Natural killer cell (primary cell): ENCODE data around the gene AFAP1. TPM values are rescaled to one million over a fixed set of nuclear protein-coding genes. Genes with fewer than 3 reads are reported as not detected.

Experiments used
- ATAC-seq, 3 donors: fragments of 150-1000 bp in 2 of 3; fragments of 200-7000 bp in 1 of 3; cut with Tn5 transposase; 1 replicate in 1 of 3; 2 replicates in 2 of 3; pipeline ENCODE4 v1.10.0; 2021; ENCODE audit warnings: mild to moderate bottlenecking in 2 of 3, moderate library complexity in 2 of 3
- DNase-seq, 2 donors: peaks; one replicate each; pipeline versions ENCODE4 v3.0.0 to v3.0.0-alpha.2; 2013 to 2021; ENCODE audit warnings: mixed read lengths in 1 of 2
- H3K27ac ChIP-seq: one replicate; pipeline ENCODE4 v1.5.1; 2013; ENCODE audit warnings: mild to moderate bottlenecking, low read length
- H3K27me3 ChIP-seq: one replicate; pipeline ENCODE4 v1.6.1; 2013; ENCODE audit warnings: low read length; ENCODE audit not compliant: control insufficient read depth, insufficient read depth
- H3K36me3 ChIP-seq: one replicate; pipeline ENCODE4 v1.6.1; 2013; ENCODE audit warnings: low read length; ENCODE audit not compliant: control insufficient read depth, insufficient read depth
- H3K4me1 ChIP-seq: one replicate; pipeline ENCODE4 v1.6.1; 2013; ENCODE audit warnings: low read length; ENCODE audit not compliant: control insufficient read depth, insufficient read depth
- H3K4me3 ChIP-seq: one replicate; pipeline ENCODE4 v1.5.1; 2013; ENCODE audit warnings: low read length
- H3K9me3 ChIP-seq: one replicate; pipeline ENCODE4 v1.6.1; 2013; ENCODE audit warnings: low read length; ENCODE audit not compliant: control insufficient read depth, insufficient read depth
- H3K27ac Mint-ChIP-seq, 2 donors: one replicate each; pipeline ENCODE4 v1.8.0; 2022; ENCODE audit warnings: mild to moderate bottlenecking in 2 of 2, mixed read lengths in 2 of 2, moderate library complexity in 1 of 2
- H3K27me3 Mint-ChIP-seq, 2 donors: one replicate each; pipeline ENCODE4 v1.8.0; 2022; ENCODE audit warnings: low read depth in 2 of 2, mixed read lengths in 2 of 2
- H3K36me3 Mint-ChIP-seq: one replicate; pipeline ENCODE4 v1.8.0; 2022; ENCODE audit warnings: mixed read lengths
- H3K4me1 Mint-ChIP-seq, 2 donors: one replicate each; pipeline ENCODE4 v1.8.0; 2022; ENCODE audit warnings: mixed read lengths in 2 of 2
- H3K4me3 Mint-ChIP-seq: one replicate; pipeline ENCODE4 v1.8.0; 2022; ENCODE audit warnings: mild to moderate bottlenecking, moderate library complexity, mixed read lengths
- H3K9me3 Mint-ChIP-seq, 2 donors: one replicate each; pipeline ENCODE4 v1.8.0; 2022; ENCODE audit warnings: mixed read lengths in 2 of 2
- WGBS: methylation state at CpG from one replicate; pipeline ENCODE4 v1.1.7; 2013; ENCODE audit warnings: missing lambda C conversion rate; ENCODE audit not compliant: insufficient coverage; 5-methylcytosine and 5-hydroxymethylcytosine counted together
- intact Hi-C: fragments of 100-400 bp; cut with micrococcal nuclease; formaldehyde crosslinking; loops from one replicate; pipeline ENCODE4 v1.14.2; 2022
- total RNA-seq, 4 donors: library from RNA; stranded (reverse); fragments of 120-200 nt in 1 of 4; gene quantifications; one replicate each; pipeline versions ENCODE4 v1.2.3 to v1.2.4, GENCODE V29; 2013 to 2022
- TF ChIP-seq, protein P1 (sequence below): fragments of 200-600 bp; IDR thresholded peaks from one replicate; pipeline ENCODE4 v1.8.0; 2022; ENCODE audit warnings: antibody characterized with exemption

AFAP1 gene
- total RNA-seq, 3 donors from 2014 or later (not counting 1 experiment from before 2014, with no cell fraction given) = 4.9 to 12.5 (median 9.5) TPM

DNA sequence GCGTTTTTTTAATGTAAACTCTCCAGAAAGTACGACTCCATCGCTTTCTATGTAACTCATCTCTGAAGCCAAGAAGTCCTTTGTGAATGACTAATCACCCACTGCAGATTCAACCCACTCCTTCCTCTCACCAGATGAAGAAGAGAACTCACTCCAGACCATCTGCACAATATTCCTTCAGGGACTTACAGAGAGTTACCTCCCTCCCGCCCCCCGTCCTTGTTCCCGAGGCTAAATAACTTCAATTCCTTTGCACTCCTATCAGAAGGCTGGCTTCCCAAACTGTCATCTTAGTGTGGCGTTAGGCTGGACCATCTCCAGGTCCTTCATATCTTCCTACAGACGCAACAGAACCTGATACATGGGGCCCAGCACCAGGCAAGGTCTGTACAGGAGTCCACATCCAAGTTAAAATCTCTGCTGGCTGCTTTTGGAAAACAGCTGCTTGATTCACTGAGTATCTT is 82.4 kb downstream of the AFAP1 start:
- Histone ChIP-seq H3K27me3 (no peaks in the 10 kb centered on the region), H3K4me3 (no peak overlapping the region), H3K36me3 (no peaks in the 10 kb centered on the region), H3K27ac (no peak overlapping the region), H3K9me3 (no peaks in the 10 kb centered on the region), H3K4me1 (peaks cover 19% of the 10 kb centered on the region)
- peaks cover 9 to 13% of the 10 kb centered on the region in 2 donors for H3K4me1 Mint-ChIP-seq
- no peak overlapping the region for H3K4me3 Mint-ChIP-seq
- H3K27ac Mint-ChIP-seq = no peak overlapping the region
- H3K9me3 Mint-ChIP-seq = no peaks in the 10 kb centered on the region
- H3K27me3 Mint-ChIP-seq = no peaks in the 10 kb centered on the region
- DNase-seq (no peak), ATAC-seq (no peak)
- H3K36me3 Mint-ChIP-seq = no peaks in the 10 kb centered on the region
- intact Hi-C loops = no loop called here
- TF ChIP-seq, protein P1, sequence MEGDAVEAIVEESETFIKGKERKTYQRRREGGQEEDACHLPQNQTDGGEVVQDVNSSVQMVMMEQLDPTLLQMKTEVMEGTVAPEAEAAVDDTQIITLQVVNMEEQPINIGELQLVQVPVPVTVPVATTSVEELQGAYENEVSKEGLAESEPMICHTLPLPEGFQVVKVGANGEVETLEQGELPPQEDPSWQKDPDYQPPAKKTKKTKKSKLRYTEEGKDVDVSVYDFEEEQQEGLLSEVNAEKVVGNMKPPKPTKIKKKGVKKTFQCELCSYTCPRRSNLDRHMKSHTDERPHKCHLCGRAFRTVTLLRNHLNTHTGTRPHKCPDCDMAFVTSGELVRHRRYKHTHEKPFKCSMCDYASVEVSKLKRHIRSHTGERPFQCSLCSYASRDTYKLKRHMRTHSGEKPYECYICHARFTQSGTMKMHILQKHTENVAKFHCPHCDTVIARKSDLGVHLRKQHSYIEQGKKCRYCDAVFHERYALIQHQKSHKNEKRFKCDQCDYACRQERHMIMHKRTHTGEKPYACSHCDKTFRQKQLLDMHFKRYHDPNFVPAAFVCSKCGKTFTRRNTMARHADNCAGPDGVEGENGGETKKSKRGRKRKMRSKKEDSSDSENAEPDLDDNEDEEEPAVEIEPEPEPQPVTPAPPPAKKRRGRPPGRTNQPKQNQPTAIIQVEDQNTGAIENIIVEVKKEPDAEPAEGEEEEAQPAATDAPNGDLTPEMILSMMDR = no peak
- WGBS = 72% methylated on average over 8 of the region's 8 CpGs

DNA sequence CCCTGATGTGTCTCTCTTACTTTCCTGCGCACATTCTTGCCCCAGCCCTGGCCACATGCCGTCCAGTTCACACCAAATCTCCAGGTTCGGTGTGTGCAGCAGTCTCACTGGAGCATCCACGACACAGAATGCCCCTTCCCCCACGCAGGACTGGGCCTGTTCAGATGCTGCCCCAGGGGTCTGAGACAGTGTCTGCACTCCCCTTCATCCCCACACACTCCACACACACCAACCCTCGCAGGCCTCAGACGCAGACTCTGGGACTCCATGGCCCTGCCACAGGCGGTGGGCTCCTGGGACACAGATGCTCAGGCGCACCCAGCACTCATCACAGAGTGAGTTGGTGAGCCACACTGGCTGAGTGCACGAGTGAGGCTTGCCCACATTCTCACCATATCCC is 83.9 kb downstream of the AFAP1 start:
- Histone ChIP-seq H3K36me3 (no peaks in the 10 kb centered on the region), H3K4me3 (no peak overlapping the region), H3K27ac (no peak overlapping the region), H3K27me3 (no peaks in the 10 kb centered on the region), H3K9me3 (no peaks in the 10 kb centered on the region), H3K4me1 (peaks cover 19% of the 10 kb centered on the region)
- H3K27me3 Mint-ChIP-seq = no peaks in the 10 kb centered on the region
- peaks cover 9 to 13% of the 10 kb centered on the region in 2 donors for H3K4me1 Mint-ChIP-seq
- TF ChIP-seq, protein P1 = no peak
- DNase-seq (no peak), ATAC-seq (no peak)
- H3K36me3 Mint-ChIP-seq = no peaks in the 10 kb centered on the region
- 88% methylated on average over 10 of the region's 10 CpGs for WGBS
- H3K9me3 Mint-ChIP-seq = no peaks in the 10 kb centered on the region
- peak overlapping the region in 1 of 2 donors; percentile 66 for H3K27ac Mint-ChIP-seq
- intact Hi-C loops = no loop called here
- no peak overlapping the region for H3K4me3 Mint-ChIP-seq

DNA sequence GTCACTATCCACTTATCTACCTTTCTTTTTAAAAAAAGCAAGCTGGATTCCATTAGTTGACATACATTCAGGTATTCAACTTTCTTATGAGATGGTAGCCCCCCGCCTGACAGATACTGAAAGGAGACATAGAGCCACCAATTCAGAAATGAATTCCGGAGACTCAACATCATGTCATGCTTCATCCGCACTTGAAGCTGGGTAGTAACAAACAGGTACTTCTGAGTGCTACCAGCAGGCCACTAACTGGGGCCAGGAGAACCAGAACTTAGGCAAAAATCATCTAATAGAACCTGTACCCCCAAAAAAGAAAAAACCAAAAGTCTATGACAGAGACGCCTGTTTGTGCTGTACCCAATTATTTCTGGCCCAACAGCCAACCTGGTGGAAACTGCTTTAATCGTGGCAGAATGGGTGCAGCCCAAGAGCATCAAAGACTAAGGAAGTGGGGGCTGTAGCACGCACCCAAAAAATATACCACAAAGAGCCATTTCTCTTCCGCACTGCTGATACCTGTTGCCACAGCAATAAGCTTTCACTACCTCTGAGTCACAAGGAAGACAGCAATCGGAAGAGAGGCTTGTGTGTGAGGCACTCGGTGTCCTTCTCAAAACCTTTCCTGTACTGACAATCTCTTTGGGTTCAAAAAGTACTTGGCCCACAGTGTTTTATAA is 84.8 kb downstream of the AFAP1 start:
- Histone ChIP-seq H3K27me3 (no peaks in the 10 kb centered on the region), H3K36me3 (no peaks in the 10 kb centered on the region), H3K9me3 (no peaks in the 10 kb centered on the region), H3K4me1 (peaks cover 19% of the 10 kb centered on the region), H3K27ac (peak overlapping the region; percentile 8), H3K4me3 (no peak overlapping the region)
- ATAC-seq = peak; percentile 69 to 91 (median 75)
- peak overlapping the region in 1 of 2 donors; percentile 66 for H3K27ac Mint-ChIP-seq
- TF ChIP-seq, protein P1 = no peak
- DNase-seq = peak in 1 of 2 donors; percentile 91
- no peaks in the 10 kb centered on the region for H3K9me3 Mint-ChIP-seq
- H3K27me3 Mint-ChIP-seq = no peaks in the 10 kb centered on the region
- H3K4me3 Mint-ChIP-seq = no peak overlapping the region
- H3K36me3 Mint-ChIP-seq = no peaks in the 10 kb centered on the region
- intact Hi-C loops = no loop called here
- H3K4me1 Mint-ChIP-seq = peaks cover 9 to 13% of the 10 kb centered on the region in 2 donors
- WGBS = 58% methylated on average over 9 of the region's 9 CpGs

DNA sequence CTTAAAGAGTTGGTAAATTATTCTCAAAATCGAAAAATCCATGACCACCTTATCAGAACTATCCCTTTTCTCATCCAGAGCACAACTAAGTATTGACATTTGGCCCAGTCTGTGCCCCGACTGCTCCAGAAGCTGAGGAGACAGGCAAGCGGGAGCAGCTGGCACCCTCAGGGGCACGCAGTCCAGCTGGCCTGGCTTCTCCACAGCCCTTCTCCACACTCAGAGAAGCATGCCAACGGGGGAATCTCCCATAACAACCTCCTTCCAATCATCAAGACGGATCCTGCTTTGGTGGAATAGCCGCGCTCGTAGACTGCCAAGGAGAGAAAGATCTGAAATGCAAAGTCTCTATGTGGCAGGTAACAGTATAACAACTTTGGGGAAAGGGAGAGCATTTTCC is 85.4 kb downstream of the AFAP1 start:
- no peaks in the 10 kb centered on the region for H3K9me3 ChIP-seq
- Mint-ChIP-seq H3K36me3 (no peaks in the 10 kb centered on the region), H3K4me1 (peaks cover 9 to 13% of the 10 kb centered on the region in 2 donors), H3K27me3 (no peaks in the 10 kb centered on the region), H3K27ac (peak overlapping the region in 1 of 2 donors; percentile 66), H3K4me3 (no peak overlapping the region), H3K9me3 (no peaks in the 10 kb centered on the region)
- intact Hi-C loops = no loop called here
- ATAC-seq = no peak
- H3K4me3 ChIP-seq = no peak overlapping the region
- H3K4me1 ChIP-seq = peaks cover 19% of the 10 kb centered on the region
- no peaks in the 10 kb centered on the region for H3K36me3 ChIP-seq
- no peak for DNase-seq
- 85% methylated on average over 6 of the region's 9 CpGs for WGBS
- no peak overlapping the region for H3K27ac ChIP-seq
- TF ChIP-seq, protein P1 = no peak
- no peaks in the 10 kb centered on the region for H3K27me3 ChIP-seq
